Measurements from ENCODE around the gene CFAP298.
A peak's percentile ranks its signal among the peaks of the same experiment; 100 is the strongest.
"Not testable (repeated sequence)": the region's sequence is repeated elsewhere in the genome, so short reads cannot be mapped to it uniquely, and the experiment has no call there.

Gene CFAP298

GRCh38 chr21:32612075-32612998 is at the start of gene CFAP298:
CFAP298 (minus strand) TSS chr21:32612377; CDS start chr21:32612243, 134 bp downstream.
- DNase-seq = peak; percentile 81 to 82

GRCh38 chr21:32661026-32661782 is 49.0 kb upstream of the CFAP298 start:
- DNase-seq = not testable (repeated sequence)

- DNase-seq = no peak
These were observed 46.3 kb upstream of the CFAP298 start for GRCh38 chr21:32658524-32658923.

GRCh38 chr21:32653326-32653901 is 41.2 kb upstream of the CFAP298 start:
- peak in 1 of 2 donors; percentile 14 for DNase-seq

GRCh38 chr21:32648165-32648564 is 36.0 kb upstream of the CFAP298 start:
- no peak for DNase-seq

- no peak for DNase-seq
These were observed 33.3 kb upstream of the CFAP298 start for GRCh38 chr21:32645261-32646182.

GRCh38 chr21:32641710-32642698 is 29.8 kb upstream of the CFAP298 start:
- no peak for DNase-seq

GRCh38 chr21:32626621-32627196 is 14.5 kb upstream of the CFAP298 start:
- DNase-seq = no peak

- DNase-seq = not testable (repeated sequence)
These were observed 6.0 kb upstream of the CFAP298 start for GRCh38 chr21:32618218-32618617.

GRCh38 chr21:32613436-32614043 is 1.4 kb upstream of the CFAP298 start:
- no peak for DNase-seq

GRCh38 chr21:32612999-32613337 is 791 bp upstream of the CFAP298 start:
- DNase-seq = no peak

- DNase-seq = peak; percentile 18 to 19
These were observed 643 bp downstream of the CFAP298 start for GRCh38 chr21:32611471-32611997.

GRCh38 chr21:32610940-32611339 is 1.2 kb downstream of the CFAP298 start:
- not testable (repeated sequence) for DNase-seq

GRCh38 chr21:32608851-32609250 is 3.3 kb downstream of the CFAP298 start:
- no peak for DNase-seq

GRCh38 chr21:32605469-32605868 is 6.7 kb downstream of the CFAP298 start:
- DNase-seq = no peak

- no peak for DNase-seq
These were observed 7.7 kb downstream of the CFAP298 start for GRCh38 chr21:32604464-32604863.

GRCh38 chr21:32603131-32603530 is 9.0 kb downstream of the CFAP298 start:
- DNase-seq = no peak

- DNase-seq = no peak
These were observed 10.1 kb downstream of the CFAP298 start for GRCh38 chr21:32602099-32602498.

GRCh38 chr21:32599526-32599925 is 12.7 kb downstream of the CFAP298 start:
- DNase-seq = no peak

- no peak for DNase-seq
These were observed 13.1 kb downstream of the CFAP298 start for GRCh38 chr21:32599091-32599490.
